ENCODE measurements around the gene CCM2. TPM values are rescaled to one million over a fixed set of nuclear protein-coding genes. Genes with fewer than 3 reads are reported as not detected.

CCM2 gene
- total and polyA plus RNA-seq, 2 experiments from 2014 or later: 24.9 to 40.1 TPM

GRCh38 chr7:45026984-45027773 lies 27.2 kb downstream of the CCM2 start:
- Histone ChIP-seq H3K9me2 (ENCODE audit: insufficient read depth) (no peaks in the 10 kb centered on the region), H3K36me3 (ENCODE audit: insufficient read depth) (no peaks in the 10 kb centered on the region; the same call in 1 of the 2 replicates), H2AFZ (no peak overlapping the region), H3K4me1 (ENCODE audit: insufficient read depth) (no peaks in the 10 kb centered on the region), H4K20me1 (replicated peaks; ENCODE audit: insufficient read depth) (peaks cover 13% of the 10 kb centered on the region; the same call in 1 of the 2 replicates), H3K27me3 (ENCODE audit: insufficient read depth) (no peaks in the 10 kb centered on the region), H3K27ac (ENCODE audit: low read depth) (no peak overlapping the region), H3F3A (replicated peaks; ENCODE audit: low read depth) (no peaks in the 10 kb centered on the region), H3K4me3 (no peak overlapping the region), H3K79me2 (replicated peaks; ENCODE audit: insufficient read depth) (peaks cover 59% of the 10 kb centered on the region), H3K4me2 (no peak overlapping the region)
- H3K27ac Mint-ChIP-seq: no peak overlapping the region
- no peaks in the 10 kb centered on the region for H3K9me3 Mint-ChIP-seq
- H3K4me3 Mint-ChIP-seq: no peak overlapping the region
- H3K36me3 Mint-ChIP-seq (ENCODE audit: low read depth): 0 out of 3 replicates have a peak, but pooled peaks cover 2% of the 10 kb centered on the region
- peaks cover 6% of the 10 kb centered on the region; the same call in 2 of the 3 replicates for H3K4me1 Mint-ChIP-seq
- no peaks in the 10 kb centered on the region for H3K27me3 Mint-ChIP-seq (ENCODE audit: insufficient read depth, low read depth, poor library complexity)
- TF ChIP-seq CTCF (conservative IDR thresholded peaks at IDR 0.05; ENCODE audit: low read depth in 2 of 2) (no peak), POLR2AphosphoS5 (IDR thresholded peaks at IDR 0.05; ENCODE audit: low read depth) (no peak), ETS1 (IDR thresholded peaks at IDR 0.05) (no peak), REST (IDR thresholded peaks at IDR 0.05; ENCODE audit: unreplicated experiment) (no peak), JUNB (IDR thresholded peaks at IDR 0.05; ENCODE audit: unreplicated experiment) (no peak), STAT1 (IDR thresholded peaks at IDR 0.05; ENCODE audit: unreplicated experiment) (no peak), EZH2phosphoT487 (IDR thresholded peaks at IDR 0.05; ENCODE audit: unreplicated experiment) (no peak), EZH2 (IDR thresholded peaks at IDR 0.05; ENCODE audit: low read depth, unreplicated experiment) (no peak), ZNF331 (CRISPR knock-in tag; IDR thresholded peaks at IDR 0.05; ENCODE audit: low read depth) (no peak), ZNF114 (CRISPR knock-in tag; IDR thresholded peaks at IDR 0.05) (no peak), ZNF462 (CRISPR knock-in tag; IDR thresholded peaks at IDR 0.05) (no peak), CREB1 (CRISPR knock-in tag; IDR thresholded peaks at IDR 0.05; ENCODE audit: low read depth) (no peak), NANOG (IDR thresholded peaks at IDR 0.05; ENCODE audit: borderline replicate concordance) (no peak)
- DNase-seq (ENCODE audit: low spot score): no peak
- no peak for ATAC-seq

Measured in GM23338 (cell line).